K562 (cell line): ENCODE data around the gene ZNF620. TPM values are rescaled to one million over a fixed set of nuclear protein-coding genes. Genes with fewer than 3 reads are reported as not detected.

Source experiments
- GATA2 ChIP-seq: sonication (generic); formaldehyde crosslinking; IDR thresholded peaks from 2 replicates; pipeline ENCODE4 v1.4.0; 2020; ENCODE audit warnings: mild to moderate bottlenecking, missing genetic modification reagents
- HBP1 ChIP-seq: fragments of 450-650 bp; formaldehyde crosslinking; IDR thresholded peaks from 2 replicates; pipeline ENCODE4 v1.4.0; 2022; ENCODE audit warnings: missing genetic modification characterization
- MAFK ChIP-seq: IDR thresholded peaks from 2 replicates; pipeline ENCODE4 v1.6.1; 2011; ENCODE audit warnings: low read length, improper control_type of control experiment
- NR2C2 ChIP-seq, 2 experiments: fragments of 200-800 bp in 1 of 2; sonication (Bioruptor generic) in 1 of 2; sonication (generic) in 1 of 2; formaldehyde crosslinking in 1 of 2; IDR thresholded peaks; 2 replicates each; pipeline versions ENCODE4 v1.6.1 to v1.8.0; 2016 to 2022; ENCODE audit warnings: mild to moderate bottlenecking in 1 of 2, missing compliant biosample characterization in 1 of 2, missing genetic modification characterization in 1 of 2, missing genetic modification reagents in 1 of 2
- RREB1 ChIP-seq: fragments of 250-450 bp; sonication (Bioruptor Pico); IDR thresholded peaks from 2 replicates; pipeline ENCODE4 v1.4.0; 2020
- SPI1 ChIP-seq: IDR thresholded peaks from 2 replicates; pipeline ENCODE4 v1.6.1; 2011; ENCODE audit warnings: low read depth, low read length, control low read depth, borderline replicate concordance
- TAL1 ChIP-seq: fragments of 450-650 bp; IDR thresholded peaks from 2 replicates; pipeline ENCODE4 v1.6.1; 2016; ENCODE audit warnings: mild to moderate bottlenecking
- ZNF407 ChIP-seq: fragments of 450-650 bp; IDR thresholded peaks from 2 replicates; pipeline ENCODE4 v1.6.1; 2016; ENCODE audit warnings: low read depth
- polyA plus RNA-seq, 8 experiments: library from polyadenylated mRNA; depleted of rRNA in 4 of 8; stranded (reverse) in 5 of 8; unstranded in 3 of 8; fragments of >200 nt; fragmentation: Nextera tagmentation in 2 of 8; fragmentation: Illumina TruSeq in 1 of 8; extraction: Ambion mirVana in 2 of 8; extraction: Trizol in 1 of 8; gene quantifications; 2 replicates each; pipeline versions ENCODE4 v1.2.1 to v1.2.3, GENCODE V29; 2011 to 2014; ENCODE audit warnings: inconsistent platforms in 1 of 8, missing spikeins in 1 of 8
- total RNA-seq, 7 experiments: library from RNA; depleted of rRNA in 6 of 7; stranded (reverse); fragments of >200 nt in 6 of 7; fragmentation: Illumina TruSeq in 2 of 7; extraction: Trizol in 2 of 7; gene quantifications; 2 replicates each; pipeline versions ENCODE4 v1.2.1 to v1.2.3, GENCODE V29; 2011 to 2021; ENCODE audit warnings: low replicate concordance in 1 of 7

The ZNF620 gene
- total and polyA plus RNA-seq, 9 of the 15 experiments (the other 6 are each of a cell fraction or from before 2014, with no cell fraction given): 1.2 to 5.5 (median 3.3) TPM

GRCh38 chr3:40524568-40525285, 18.9 kb downstream of the ZNF620 start, which contains the start of gene ZNF621 (continued):
- TF ChIP-seq ZNF407 (no peak), NR2C2 (CRISPR knock-in tag; IDR thresholded peaks at IDR 0.05) (peak; percentile 76; the same call in 1 of the 2 replicates), NR2C2 (tag; IDR thresholded peaks at IDR 0.05) (peak; percentile 76; the same call in 1 of the 2 replicates), HBP1 (CRISPR knock-in tag) (peak; percentile 76; the same call in 1 of the 2 replicates), MAFK (no peak; the same call in 1 of the 2 replicates), GATA2 (CRISPR knock-in tag) (no peak; the same call in 1 of the 2 replicates), RREB1 (CRISPR knock-in tag) (peak; percentile 72; the same call in 1 of the 2 replicates), TAL1 (0 out of 2 replicates have a peak, but pooled peaks have one; percentile 2), SPI1 (no peak)
